Ectodermal cell (in vitro differentiated cells): ENCODE data around the gene FEM1B. TPM values are rescaled to one million over a fixed set of nuclear protein-coding genes. Genes with fewer than 3 reads are reported as not detected.

Source experiments
- H3K27ac ChIP-seq: 2 replicates; pipeline ENCODE4 v1.7.0; 2013; ENCODE audit warnings: mild to moderate bottlenecking, low read depth, low read length; ENCODE audit not compliant: insufficient read depth, poor library complexity, severe bottlenecking
- H3K27me3 ChIP-seq: 2 replicates; pipeline ENCODE4 v1.7.0; 2013; ENCODE audit warnings: mild to moderate bottlenecking, low read length; ENCODE audit not compliant: insufficient read depth, control insufficient read depth, poor library complexity, severe bottlenecking
- H3K36me3 ChIP-seq: one replicate; pipeline ENCODE4 v1.7.0; 2013; ENCODE audit warnings: low read length; ENCODE audit not compliant: control insufficient read depth, insufficient read depth
- H3K4me1 ChIP-seq: one replicate; pipeline ENCODE4 v1.7.0; 2013; ENCODE audit warnings: low read length; ENCODE audit not compliant: control insufficient read depth, insufficient read depth
- H3K4me3 ChIP-seq: 2 replicates; pipeline ENCODE4 v1.7.0; 2013; ENCODE audit warnings: low read depth, low read length, control low read depth; ENCODE audit not compliant: insufficient read depth
- H3K9me3 ChIP-seq: 2 replicates; pipeline ENCODE4 v1.7.0; 2013; ENCODE audit warnings: mild to moderate bottlenecking, low read length, moderate library complexity; ENCODE audit not compliant: control insufficient read depth
- WGBS, 2 experiments: methylation state at CpG; one replicate each; pipeline ENCODE4 v1.1.7; 2013; ENCODE audit warnings: missing lambda C conversion rate in 2 of 2; 5-methylcytosine and 5-hydroxymethylcytosine counted together
- polyA plus RNA-seq, 4 experiments: library from polyadenylated mRNA; stranded (reverse); fragments of 50-300 nt; gene quantifications; one replicate each; pipeline ENCODE4 v1.2.3, GENCODE V29; 2013

FEM1B gene
- 37.4 TPM for polyA plus RNA-seq (2013, experiment 1 of 4)
- polyA plus RNA-seq (2013, experiment 2 of 4): 41.9 TPM
- 39.2 TPM for polyA plus RNA-seq (2013, experiment 3 of 4)
- polyA plus RNA-seq (2013, experiment 4 of 4): 42.4 TPM

GRCh38 chr15:68277603-68278344 lies at the start of gene FEM1B:
TSS of gene FEM1B (plus strand) at chr15:68277745. CDS start at chr15:68278418, 673 bp downstream.
- peaks cover 18% of the 10 kb centered on the region for H3K4me1 ChIP-seq
- 0% methylated on average over 85 of the region's 85 CpGs for WGBS, 2 experiments
- peak within 1 kb of the TSS; percentile 94 for H3K27ac ChIP-seq
- H3K4me3 ChIP-seq: peak within 1 kb of the TSS; percentile 88
- no peaks in the 10 kb centered on the region for H3K27me3 ChIP-seq
- H3K9me3 ChIP-seq: no peaks in the 10 kb centered on the region
- H3K36me3 ChIP-seq: no peaks in the 10 kb centered on the region

DNA sequence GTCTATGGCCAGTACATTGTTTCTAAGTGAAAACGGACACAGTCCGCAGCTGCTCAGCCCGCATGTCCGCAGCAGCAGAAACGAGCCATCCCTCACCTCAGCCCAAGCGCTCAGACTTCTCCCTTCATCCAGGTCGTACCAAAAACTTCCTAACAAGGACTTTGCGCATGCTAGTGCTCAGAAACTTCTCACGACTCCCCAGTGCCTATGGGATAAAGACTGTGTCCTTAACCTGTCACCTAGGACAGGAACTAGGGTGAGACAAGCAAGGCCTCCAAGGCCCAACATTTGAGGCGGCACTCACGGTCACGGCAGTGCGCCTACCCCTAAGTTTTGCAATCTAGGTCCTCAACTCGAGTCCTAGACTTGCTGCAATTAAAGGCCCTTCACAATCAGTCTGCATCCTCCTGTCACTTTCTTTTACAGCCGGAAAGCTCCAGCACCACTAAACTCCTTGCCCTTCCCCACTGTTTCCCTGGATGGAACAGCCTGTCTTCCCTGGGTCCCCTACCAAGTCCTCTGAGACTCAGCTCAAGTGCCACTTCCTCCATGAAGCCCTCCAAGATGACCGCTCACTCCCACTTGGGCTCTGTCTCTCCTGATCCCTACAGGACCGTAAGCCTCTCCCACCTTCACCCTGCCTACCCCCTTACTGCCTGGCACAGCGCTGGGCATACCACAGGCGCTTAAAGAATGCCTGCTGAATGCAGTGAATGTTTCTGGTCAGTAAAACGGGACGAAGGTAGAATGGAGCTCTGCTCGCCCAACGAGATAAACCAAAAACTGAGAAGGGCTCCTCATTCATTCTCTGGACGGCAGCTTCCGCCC lies 49.2 kb upstream of the FEM1B start:
- Histone ChIP-seq H3K36me3 (peaks cover 5% of the 10 kb centered on the region), H3K4me1 (peaks cover 16% of the 10 kb centered on the region), H3K4me3 (peak overlapping the region; percentile 77), H3K9me3 (no peaks in the 10 kb centered on the region), H3K27ac (no peak overlapping the region), H3K27me3 (no peaks in the 10 kb centered on the region)
- 40 to 43% methylated on average over 25 of the region's 25 CpGs for WGBS, 2 experiments

DNA sequence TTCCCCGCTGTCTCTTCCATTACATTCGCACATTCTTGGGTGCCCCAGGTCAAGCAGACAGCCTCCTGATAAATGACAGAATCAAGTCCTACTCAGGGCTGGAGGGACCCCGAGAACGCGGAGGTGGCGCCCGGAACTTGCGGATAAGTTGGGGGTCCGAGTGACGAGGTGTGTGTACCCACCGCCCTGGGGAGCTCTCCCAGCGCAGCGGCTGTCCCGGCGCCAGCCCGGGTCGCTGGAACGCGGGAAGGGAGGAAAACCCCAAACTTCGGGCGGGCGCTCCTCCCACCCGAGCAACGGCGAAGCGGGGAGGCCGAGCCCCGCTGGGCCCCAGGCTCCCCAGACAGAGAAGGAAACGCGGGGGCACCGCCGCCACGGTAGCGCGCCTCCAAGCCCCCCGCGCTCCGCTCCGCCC lies 48.6 kb upstream of the FEM1B start:
- peak overlapping the region; percentile 95 for H3K27ac ChIP-seq
- H3K9me3 ChIP-seq: no peaks in the 10 kb centered on the region
- H3K4me1 ChIP-seq: peaks cover 16% of the 10 kb centered on the region
- H3K4me3 ChIP-seq: peak overlapping the region; percentile 77
- H3K27me3 ChIP-seq: no peaks in the 10 kb centered on the region
- no peaks in the 10 kb centered on the region for H3K36me3 ChIP-seq
- 0% methylated on average over 39 of the region's 39 CpGs for WGBS, 2 experiments

GRCh38 chr15:68229386-68230156 lies 48.0 kb upstream of the FEM1B start, which contains the start of gene CLN6:
TSS of gene CLN6 (minus strand) at chr15:68229728. CDS start at chr15:68229584, 144 bp downstream.
- H3K27me3 ChIP-seq: no peaks in the 10 kb centered on the region
- peak within 1 kb of the TSS; percentile 95 for H3K27ac ChIP-seq
- H3K4me1 ChIP-seq: peaks cover 19% of the 10 kb centered on the region
- H3K4me3 ChIP-seq: peak within 1 kb of the TSS; percentile 77
- WGBS, 2 experiments: 1% methylated on average over 82 of the region's 82 CpGs
- H3K9me3 ChIP-seq: no peaks in the 10 kb centered on the region
- H3K36me3 ChIP-seq: no peaks in the 10 kb centered on the region

- Histone ChIP-seq H3K27me3 (no peaks in the 10 kb centered on the region), H3K4me1 (peaks cover 19% of the 10 kb centered on the region), H3K4me3 (peak overlapping the region; percentile 77), H3K9me3 (no peaks in the 10 kb centered on the region), H3K27ac (peak overlapping the region; percentile 5), H3K36me3 (no peaks in the 10 kb centered on the region)
- WGBS, 2 experiments: 73 to 74% methylated on average over 20 of the region's 20 CpGs
Measured at GRCh38 chr15:68230157-68231100, 47.1 kb upstream of the FEM1B start.

- peaks cover 19% of the 10 kb centered on the region for H3K4me1 ChIP-seq
- H3K27ac ChIP-seq: peak overlapping the region; percentile 20
- H3K4me3 ChIP-seq: no peak overlapping the region
- H3K36me3 ChIP-seq: no peaks in the 10 kb centered on the region
- 69 to 82% methylated on average over 8 to 9 of the region's 9 CpGs for WGBS, 2 experiments
- H3K9me3 ChIP-seq: no peaks in the 10 kb centered on the region
- H3K27me3 ChIP-seq: no peaks in the 10 kb centered on the region
Measured at GRCh38 chr15:68231102-68231818, 46.3 kb upstream of the FEM1B start.

GRCh38 chr15:68232449-68232848 lies 45.1 kb upstream of the FEM1B start:
- 90 to 91% methylated on average over 6 of the region's 6 CpGs for WGBS, 2 experiments
- no peak overlapping the region for H3K4me3 ChIP-seq
- H3K27ac ChIP-seq: no peak overlapping the region
- no peaks in the 10 kb centered on the region for H3K9me3 ChIP-seq
- peaks cover 18% of the 10 kb centered on the region for H3K4me1 ChIP-seq
- no peaks in the 10 kb centered on the region for H3K27me3 ChIP-seq
- H3K36me3 ChIP-seq: no peaks in the 10 kb centered on the region

GRCh38 chr15:68232937-68233336 lies 44.6 kb upstream of the FEM1B start:
- Histone ChIP-seq H3K9me3 (no peaks in the 10 kb centered on the region), H3K36me3 (no peaks in the 10 kb centered on the region), H3K27ac (no peak overlapping the region), H3K4me1 (peaks cover 13% of the 10 kb centered on the region), H3K4me3 (no peak overlapping the region), H3K27me3 (no peaks in the 10 kb centered on the region)
- 90 to 93% methylated on average over 5 to 6 of the region's 6 CpGs for WGBS, 2 experiments
